Kidney (tissue), 14 donors: ENCODE data around the gene PRR5L. TPM values are rescaled to one million over a fixed set of nuclear protein-coding genes. Genes with fewer than 3 reads are reported as not detected.

Source experiments
- DNase-seq, 5 donors: peaks; one replicate each; pipeline ENCODE4 v3.0.0-alpha.2; 2013 to 2020
- FAIRE-seq: peaks from 2 replicates; lab custom pipeline; 2012; peaks lifted over from hg19 to GRCh38; lab: Jason Lieb, UNC
- H3K27ac ChIP-seq, 2 donors: one replicate each; pipeline ENCODE4 v1.7.0; 2013; ENCODE audit warnings: low read depth in 2 of 2, low read length in 2 of 2, inconsistent platforms in 1 of 2
- H3K27me3 ChIP-seq: one replicate; pipeline ENCODE4 v1.7.1; 2013; ENCODE audit warnings: low read length, inconsistent platforms; ENCODE audit not compliant: control insufficient read depth, insufficient read depth
- H3K36me3 ChIP-seq, 3 donors: one replicate each; pipeline versions ENCODE4 v1.7.0 to v1.7.1; 2013; ENCODE audit warnings: low read length in 3 of 3, control low read depth in 1 of 3, inconsistent platforms in 1 of 3; ENCODE audit not compliant: insufficient read depth in 3 of 3, control insufficient read depth in 2 of 3
- H3K4me1 ChIP-seq, 3 donors: one replicate each; pipeline versions ENCODE4 v1.7.0 to v1.7.1; 2013; ENCODE audit warnings: low read length in 3 of 3, inconsistent platforms in 1 of 3, low read depth in 1 of 3; ENCODE audit not compliant: control insufficient read depth in 2 of 3, insufficient read depth in 2 of 3
- H3K4me3 ChIP-seq, 3 donors: one replicate each; pipeline versions ENCODE4 v1.7.0 to v1.8.1; 2013; ENCODE audit warnings: low read length in 3 of 3, control low read depth in 1 of 3, inconsistent platforms in 1 of 3
- H3K9ac ChIP-seq, 3 donors: one replicate each; pipeline versions ENCODE4 v1.7.0 to v1.7.1; 2013; ENCODE audit warnings: low read length in 3 of 3, control low read depth in 1 of 3, inconsistent platforms in 1 of 3
- H3K9me3 ChIP-seq, 3 donors: one replicate each; pipeline versions ENCODE4 v1.7.0 to v1.7.1; 2013; ENCODE audit warnings: low read length in 3 of 3, control low read depth in 1 of 3, inconsistent platforms in 1 of 3; ENCODE audit not compliant: control insufficient read depth in 2 of 3, insufficient read depth in 1 of 3
- CTCF ChIP-seq: IDR thresholded peaks from 3 replicates; pipeline ENCODE4 v1.5.1; 2012; ENCODE audit warnings: mild to moderate bottlenecking, moderate library complexity, borderline replicate concordance; ENCODE audit not compliant: insufficient read depth; ENCODE audit errors: extremely low read depth
- intact Hi-C: fragments of 100-400 bp; cut with DNase I; formaldehyde crosslinking; loops from one replicate; pipeline ENCODE4 v1.11.1; 2022
- polyA plus RNA-seq: library from polyadenylated mRNA; stranded (reverse); fragments of 350-450 nt; fragmentation: Illumina TruSeq; extraction: RNeasy Lipid Tissue Mini Kit (QIAGEN cat#74804); gene quantifications from one replicate; pipeline ENCODE4 v1.2.3, GENCODE V29; 2014; ENCODE audit warnings: low read depth, low replicate concordance; ENCODE audit not compliant: insufficient read depth
- total RNA-seq: library from RNA; stranded (reverse); fragmentation: NEBNext Ultra II Directional; extraction: Animal tissue kit (Norgen Biotek cat#: 25700); gene quantifications from one replicate; pipeline ENCODE4 v1.2.1, GENCODE V29; 2021
- donor health status: control.
- donor health status: control.
- donor health status: control.
- donor health status: control.
- donor health status: control.
- donor health status: DM: yes; HTN: yes; CAD: no.
- donor health status: Normal renal cell carcinoma (clear cell type).

The PRR5L gene
- total and polyA plus RNA-seq, 2 donors from 2014 or later = 6.3 to 17.5 TPM

- Histone ChIP-seq H3K27ac (peak overlapping the region in 1 of 2 donors; percentile 23), H3K9me3 (no peaks in the 10 kb centered on the region), H3K4me3 (no peak overlapping the region), H3K36me3 (no peaks in the 10 kb centered on the region), H3K4me1 (peaks cover 0 to 10% (median 0%) of the 10 kb centered on the region in 3 donors), H3K27me3 (no peaks in the 10 kb centered on the region), H3K9ac (no peak overlapping the region)
- TF ChIP-seq CTCF = no peak
- intact Hi-C loops = no loop called here
- DNase-seq (no peak), FAIRE-seq (no peak)
Measured at GRCh38 chr11:36411202-36411640, 115.1 kb downstream of the PRR5L start.

- no peak for DNase-seq
- H3K4me3 ChIP-seq = no peak overlapping the region
- H3K4me1 ChIP-seq = peaks cover 0 to 10% (median 0%) of the 10 kb centered on the region in 3 donors
- no peak for TF ChIP-seq CTCF
- H3K27me3 ChIP-seq = no peaks in the 10 kb centered on the region
- H3K36me3 ChIP-seq = no peaks in the 10 kb centered on the region
- no peak overlapping the region for H3K27ac ChIP-seq
- H3K9ac ChIP-seq = no peak overlapping the region
- intact Hi-C loops = no loop called here
- no peak for FAIRE-seq
- no peaks in the 10 kb centered on the region for H3K9me3 ChIP-seq
Measured at GRCh38 chr11:36412781-36413383, 116.8 kb downstream of the PRR5L start.

- H3K36me3 ChIP-seq = peaks cover 0 to 6% (median 0%) of the 10 kb centered on the region in 3 donors
- no peak overlapping the region for H3K4me3 ChIP-seq
- TF ChIP-seq CTCF = no peak
- no peak overlapping the region for H3K9ac ChIP-seq
- H3K27me3 ChIP-seq = no peaks in the 10 kb centered on the region
- H3K4me1 ChIP-seq = peaks cover 4 to 6% (median 5%) of the 10 kb centered on the region in 3 donors
- no peak for FAIRE-seq
- no peak for DNase-seq
- no peak overlapping the region for H3K27ac ChIP-seq
- intact Hi-C loops = no loop called here
- no peaks in the 10 kb centered on the region for H3K9me3 ChIP-seq
Measured at GRCh38 chr11:36417154-36417553, 121.1 kb downstream of the PRR5L start.
